ENCODE data around the gene MB.

DNA sequence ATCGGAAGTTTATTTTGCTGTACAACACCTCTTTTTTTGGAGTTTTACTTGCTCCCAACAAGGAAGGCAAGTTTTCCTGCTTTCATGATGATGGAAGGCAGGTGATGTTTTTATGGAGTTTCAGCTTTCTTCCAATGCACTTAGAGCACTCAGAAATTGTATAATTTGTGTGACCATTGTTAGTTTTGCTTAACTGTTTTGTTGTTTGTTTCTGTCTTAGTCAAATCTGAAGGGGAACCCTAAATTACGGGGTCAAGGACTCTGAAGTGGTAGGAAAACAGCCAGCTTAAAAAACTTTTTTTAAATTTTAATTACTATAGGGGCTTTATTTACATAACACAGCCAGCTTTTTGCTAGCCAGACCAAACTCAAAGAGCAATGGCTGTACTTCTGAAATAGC is 45.8 kb upstream of the MB start:
- TF ChIP-seq, protein P1, sequence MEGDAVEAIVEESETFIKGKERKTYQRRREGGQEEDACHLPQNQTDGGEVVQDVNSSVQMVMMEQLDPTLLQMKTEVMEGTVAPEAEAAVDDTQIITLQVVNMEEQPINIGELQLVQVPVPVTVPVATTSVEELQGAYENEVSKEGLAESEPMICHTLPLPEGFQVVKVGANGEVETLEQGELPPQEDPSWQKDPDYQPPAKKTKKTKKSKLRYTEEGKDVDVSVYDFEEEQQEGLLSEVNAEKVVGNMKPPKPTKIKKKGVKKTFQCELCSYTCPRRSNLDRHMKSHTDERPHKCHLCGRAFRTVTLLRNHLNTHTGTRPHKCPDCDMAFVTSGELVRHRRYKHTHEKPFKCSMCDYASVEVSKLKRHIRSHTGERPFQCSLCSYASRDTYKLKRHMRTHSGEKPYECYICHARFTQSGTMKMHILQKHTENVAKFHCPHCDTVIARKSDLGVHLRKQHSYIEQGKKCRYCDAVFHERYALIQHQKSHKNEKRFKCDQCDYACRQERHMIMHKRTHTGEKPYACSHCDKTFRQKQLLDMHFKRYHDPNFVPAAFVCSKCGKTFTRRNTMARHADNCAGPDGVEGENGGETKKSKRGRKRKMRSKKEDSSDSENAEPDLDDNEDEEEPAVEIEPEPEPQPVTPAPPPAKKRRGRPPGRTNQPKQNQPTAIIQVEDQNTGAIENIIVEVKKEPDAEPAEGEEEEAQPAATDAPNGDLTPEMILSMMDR (IDR thresholded peaks at IDR 0.05) = no peak
- TF ChIP-seq EZH2 (IDR thresholded peaks at IDR 0.05) = no peak
